Germinal center (tissue), 1 donor: Measurements from ENCODE around the gene UQCRHL.

Source experiments
- DNase-seq: peaks from one replicate; pipeline ENCODE4 v3.0.0; 2012; ENCODE audit warnings: mixed read lengths, low spot score

The UQCRHL gene

GRCh38 chr1:15758343-15758931, 49.0 kb downstream of the UQCRHL start, which contains the start of gene FBLIM1:
FBLIM1 (plus strand) TSS chr1:15758795; CDS start chr1:15764984, 6,189 bp downstream.
- no peak for DNase-seq

DNA sequence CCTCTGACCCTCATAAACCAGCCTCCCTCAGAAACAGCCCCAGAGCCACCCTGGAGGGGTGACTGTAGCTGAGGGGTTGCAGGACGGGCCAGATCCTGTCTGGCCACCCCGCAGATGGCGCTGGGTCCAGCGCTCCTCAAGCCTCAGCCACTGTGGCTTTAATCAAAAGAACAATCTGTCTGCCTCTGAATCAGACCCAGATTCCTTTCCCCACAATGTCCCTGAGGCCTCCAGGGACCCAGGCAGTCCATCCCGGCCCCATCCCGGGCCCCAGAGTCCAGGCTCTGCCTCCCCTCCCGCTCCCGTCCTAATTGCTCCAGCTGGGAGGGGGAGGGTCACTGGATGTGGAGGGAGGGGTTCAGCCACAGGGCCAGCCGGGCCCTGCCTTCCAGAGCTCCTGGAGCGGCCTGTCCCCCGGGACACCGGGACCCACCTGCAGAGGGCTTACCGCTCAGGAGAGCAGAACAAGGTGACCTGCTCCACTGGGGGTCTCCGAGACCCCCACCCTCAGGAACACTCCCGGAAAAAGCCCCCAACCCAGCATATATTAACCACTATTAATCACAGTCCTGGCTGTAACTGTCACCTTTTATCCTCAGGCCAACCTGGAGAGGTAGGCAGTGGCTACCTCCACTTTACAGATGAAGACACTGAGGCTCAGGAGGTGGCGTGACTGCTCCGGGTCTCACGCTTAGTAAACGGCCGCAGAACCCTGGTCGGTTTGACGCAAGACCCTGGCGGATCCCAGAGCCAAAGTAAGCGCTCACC, 49.7 kb downstream of the UQCRHL start:
- DNase-seq = no peak
